GM18951 (cell line): ENCODE data around the gene UROC1.
"Not testable (repeated sequence)": the region's sequence is repeated elsewhere in the genome, so short reads cannot be mapped to it uniquely, and the experiment has no call there.

Experiments
- POLR2A ChIP-seq: IDR thresholded peaks from 4 replicates; pipeline ENCODE4 v1.6.1; 2011; ENCODE audit warnings: mild to moderate bottlenecking; ENCODE audit not compliant: insufficient read length, insufficient read depth; ENCODE audit errors: extremely low read depth
- in situ Hi-C: fragments of 300-500 bp; cut with MboI; formaldehyde crosslinking; loops from one replicate; pipeline ENCODE4 v1.12.0; 2022; ENCODE audit warnings: low sequenced_read_pairs, mixed read lengths, inconsistent platforms; ENCODE audit not compliant: unreplicated experiment

UROC1 gene

DNA sequence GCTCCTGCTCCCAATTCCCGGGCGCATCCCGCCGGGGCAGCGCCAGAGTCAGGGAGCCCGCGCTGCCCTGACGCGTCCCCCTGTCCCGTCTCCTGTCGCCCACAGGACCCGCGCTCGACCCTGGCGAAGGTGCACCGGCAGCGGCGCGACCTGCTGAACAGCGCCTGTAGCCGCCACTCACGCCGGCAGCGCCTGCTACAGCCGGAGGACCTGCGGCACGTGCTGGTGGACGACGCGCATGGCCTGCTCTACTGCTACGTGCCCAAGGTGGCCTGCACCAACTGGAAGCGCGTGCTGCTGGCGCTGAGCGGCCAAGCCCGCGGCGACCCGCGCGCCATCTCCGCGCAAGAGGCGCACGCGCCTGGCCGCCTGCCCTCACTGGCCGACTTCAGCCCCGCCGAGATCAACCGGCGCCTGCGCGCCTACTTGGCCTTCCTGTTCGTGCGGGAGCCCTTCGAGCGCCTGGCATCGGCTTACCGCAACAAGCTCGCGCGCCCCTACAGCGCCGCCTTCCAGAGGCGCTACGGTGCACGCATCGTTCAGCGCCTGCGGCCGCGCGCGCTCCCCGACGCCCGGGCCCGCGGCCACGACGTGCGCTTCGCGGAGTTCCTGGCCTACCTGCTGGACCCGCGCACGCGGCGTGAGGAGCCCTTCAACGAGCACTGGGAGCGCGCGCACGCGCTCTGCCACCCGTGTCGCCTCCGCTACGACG, 24.2 kb upstream of the UROC1 start:
- no peak for TF ChIP-seq POLR2A
- in situ Hi-C loops: no loop called here

DNA sequence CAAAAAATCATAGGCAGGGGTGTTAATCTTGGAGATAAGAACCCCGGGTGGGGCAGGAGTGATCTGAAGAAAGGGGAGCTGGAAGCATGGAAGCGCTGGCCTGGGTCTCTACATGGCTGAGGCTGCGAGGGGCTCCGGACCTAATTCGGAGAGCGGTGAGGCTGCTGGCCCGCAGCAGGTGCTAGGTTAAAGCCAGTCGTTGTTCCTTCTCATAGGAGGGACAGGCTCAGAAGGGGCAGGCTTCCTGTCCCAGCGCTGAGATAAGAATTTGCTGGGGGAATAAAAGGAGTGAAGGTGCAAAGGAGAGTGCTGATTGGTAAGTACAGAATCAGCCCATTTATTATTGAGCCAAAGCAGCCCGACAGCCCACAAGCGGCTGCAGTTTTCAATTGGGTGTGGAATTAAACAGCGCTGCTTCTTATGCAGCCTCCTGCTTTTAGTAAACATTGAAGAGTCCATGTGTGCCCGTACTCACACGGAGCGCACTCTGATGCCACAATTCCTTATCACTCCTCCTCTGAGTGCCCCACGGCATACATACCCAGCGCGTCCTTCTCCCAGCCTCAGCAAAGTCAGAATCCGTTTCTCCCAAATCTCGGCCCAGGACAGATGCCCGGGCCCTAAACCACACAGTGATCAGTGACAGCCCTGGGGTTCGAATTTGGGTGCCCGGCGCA, 23.5 kb upstream of the UROC1 start:
- no peak for TF ChIP-seq POLR2A
- in situ Hi-C loops: no loop called here

DNA sequence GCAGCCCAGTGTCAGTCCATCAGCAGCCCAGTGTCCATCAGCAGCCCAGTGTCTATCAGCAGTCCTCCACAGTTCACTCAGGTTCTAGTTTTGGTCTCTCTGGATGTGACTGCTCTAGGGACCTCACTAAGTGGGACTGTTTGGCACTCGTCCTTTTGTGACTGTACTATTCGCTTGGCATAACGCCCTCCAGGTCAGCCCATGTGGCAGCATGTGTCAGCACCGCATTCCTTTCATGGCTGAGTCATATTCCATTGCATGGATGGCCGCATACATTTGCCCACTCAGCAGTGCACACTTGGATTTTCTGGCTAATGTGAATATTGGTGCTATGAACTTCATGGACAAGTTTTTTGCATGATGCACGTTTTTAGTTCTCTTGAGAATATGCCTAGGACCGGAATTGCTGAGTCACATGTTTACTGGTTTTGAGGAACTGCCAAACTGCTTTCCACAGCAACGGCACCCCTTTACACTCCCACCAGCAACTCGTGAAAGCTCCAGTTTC, 22.8 kb upstream of the UROC1 start:
- in situ Hi-C loops: no loop called here
- no peak for TF ChIP-seq POLR2A

DNA sequence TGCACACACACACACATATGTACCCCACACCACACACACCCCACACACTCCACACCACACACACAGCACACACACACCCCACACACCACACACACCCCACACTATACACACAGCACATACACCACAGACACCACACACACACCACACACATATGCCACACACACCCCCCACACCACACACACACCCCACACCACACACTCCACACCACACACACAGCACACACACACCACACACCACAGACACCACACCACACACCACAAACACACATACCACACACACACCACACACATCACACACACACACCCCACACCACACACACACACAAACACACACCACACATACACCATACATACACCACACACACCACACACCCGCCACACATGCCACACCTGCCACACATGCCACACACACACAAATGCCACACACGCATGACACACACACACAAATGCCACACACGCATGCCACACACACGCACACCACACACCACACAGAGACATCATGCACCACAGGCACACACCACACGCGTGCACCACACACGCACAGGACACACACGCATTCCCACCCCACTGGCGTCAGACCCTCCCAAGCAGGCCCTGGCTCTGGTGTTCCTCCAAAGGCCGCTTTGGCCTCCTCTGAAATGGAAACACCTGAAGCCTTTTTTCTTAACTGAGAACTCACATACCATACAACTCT, 22.1 kb upstream of the UROC1 start:
- no peak for TF ChIP-seq POLR2A
- in situ Hi-C loops: no loop called here

DNA sequence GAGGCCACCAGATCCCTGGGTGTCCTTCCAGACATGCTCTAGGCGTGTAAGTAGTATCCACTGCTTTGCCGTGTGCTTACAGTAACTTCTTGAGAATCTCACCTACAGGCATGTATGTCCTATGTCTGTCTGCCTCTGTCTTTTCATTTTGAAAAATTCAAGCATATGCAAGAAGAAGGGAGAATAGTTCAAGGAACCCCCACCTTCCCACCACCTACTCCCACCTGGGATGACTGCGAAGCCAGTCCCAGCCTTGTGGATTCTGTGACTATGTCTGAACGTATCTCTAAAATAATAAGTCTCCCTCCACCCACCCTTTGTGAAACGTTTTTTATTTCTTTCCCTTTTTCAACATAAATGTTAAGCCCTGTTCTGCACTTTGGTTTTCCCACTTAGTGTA, 21.4 kb upstream of the UROC1 start:
- TF ChIP-seq POLR2A: no peak
- in situ Hi-C loops: no loop called here

DNA sequence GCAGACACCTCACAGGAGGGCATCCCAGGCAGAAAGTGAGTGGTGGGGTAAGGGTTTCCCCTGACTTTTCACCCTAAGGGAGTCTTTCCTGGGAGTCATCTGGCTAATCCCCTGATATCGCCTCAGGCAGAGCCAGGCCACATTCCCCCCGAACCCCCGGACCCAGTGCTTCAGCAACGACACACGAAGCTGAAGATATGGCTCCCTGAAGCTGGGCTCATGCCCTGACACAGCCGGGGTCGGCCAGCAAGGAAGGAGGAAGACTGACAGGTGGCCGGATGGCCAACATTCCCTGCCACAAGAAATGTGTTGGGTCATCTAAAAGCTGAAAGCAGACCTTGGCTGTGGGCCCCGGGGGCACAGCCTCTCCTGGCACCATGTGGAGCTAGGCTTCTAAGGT, 20.7 kb upstream of the UROC1 start:
- in situ Hi-C loops: no loop called here
- TF ChIP-seq POLR2A: no peak

DNA sequence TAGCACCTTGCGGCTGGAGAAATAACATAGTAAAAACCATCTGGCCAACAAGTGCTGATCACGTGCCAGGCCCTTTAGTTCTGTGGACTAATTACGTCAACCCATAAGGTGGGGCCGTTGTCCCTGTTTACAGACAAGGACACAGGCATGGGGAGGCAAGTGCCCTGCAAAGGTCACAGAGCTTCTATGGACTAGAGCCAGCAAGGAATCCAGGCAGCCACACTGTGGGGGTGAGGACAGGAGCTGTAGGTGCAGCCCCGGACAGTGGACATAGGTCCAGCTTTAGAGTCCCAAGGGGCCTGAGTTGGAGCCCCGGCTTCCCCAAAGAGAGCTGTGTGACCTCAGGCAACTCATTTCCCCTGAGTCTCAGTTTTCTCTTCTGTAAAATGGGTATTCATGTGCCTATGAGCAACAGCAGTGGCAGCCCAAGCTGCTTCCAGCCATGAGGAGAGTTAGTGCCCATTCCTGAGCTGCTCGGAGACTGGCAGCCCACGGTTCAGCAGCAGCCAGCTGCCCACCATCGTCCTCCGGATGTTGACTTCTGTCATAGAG, 20.2 kb upstream of the UROC1 start:
- in situ Hi-C loops: no loop called here
- no peak for TF ChIP-seq POLR2A

DNA sequence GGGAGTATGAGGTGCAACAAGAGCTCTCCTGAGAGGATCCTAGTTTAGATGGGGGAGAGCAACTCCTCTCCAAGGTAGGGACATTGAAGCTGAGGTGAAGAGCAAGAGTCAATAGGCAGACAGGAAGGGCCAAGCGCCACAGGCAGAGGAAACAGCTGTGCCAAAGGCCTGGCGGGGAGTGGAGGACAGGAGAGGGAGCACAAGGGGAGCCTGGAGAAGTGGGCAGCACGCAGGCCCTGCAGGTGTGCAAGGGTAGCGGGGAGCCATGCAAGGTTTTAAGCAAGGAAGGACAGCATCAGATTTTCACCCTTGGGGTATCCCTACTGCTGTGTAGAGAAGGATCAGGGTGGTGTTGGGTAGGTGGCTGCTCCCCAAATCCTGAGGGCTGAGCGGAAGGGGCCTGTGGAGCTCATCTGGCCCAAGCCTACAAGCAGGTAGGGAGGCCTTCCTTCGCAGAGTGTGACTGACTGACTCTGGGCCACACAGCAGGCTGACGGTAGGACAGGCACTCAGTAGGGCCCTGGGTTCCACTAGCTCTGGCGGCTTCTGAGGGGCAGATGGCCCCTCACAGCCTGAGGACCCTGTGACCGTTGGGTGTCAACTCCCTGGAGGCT, 19.6 kb upstream of the UROC1 start:
- in situ Hi-C loops: no loop called here

DNA sequence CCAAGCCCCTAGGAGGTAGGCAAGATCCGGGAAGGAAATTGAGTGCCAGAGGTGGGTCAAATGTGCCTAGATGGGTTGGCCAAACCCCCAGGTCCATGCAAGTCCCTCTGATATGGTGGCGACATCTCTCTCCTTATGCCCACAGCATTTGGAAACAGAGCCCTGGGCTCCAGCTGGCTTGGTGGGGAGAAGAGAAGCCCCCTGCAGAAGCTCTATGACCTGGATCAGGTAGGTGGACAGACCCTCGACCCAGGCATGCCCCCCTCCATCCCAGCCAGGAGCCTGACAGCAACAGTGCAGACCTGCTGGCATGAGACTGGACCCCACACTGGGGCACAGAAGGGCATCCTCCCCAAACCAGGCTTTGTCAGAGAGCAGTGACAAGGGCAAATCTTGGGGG, 18.6 kb upstream of the UROC1 start:
- no peak for TF ChIP-seq POLR2A

More for the DNA sequence above, 19.6 kb upstream of the UROC1 start:
- no peak for TF ChIP-seq POLR2A

DNA sequence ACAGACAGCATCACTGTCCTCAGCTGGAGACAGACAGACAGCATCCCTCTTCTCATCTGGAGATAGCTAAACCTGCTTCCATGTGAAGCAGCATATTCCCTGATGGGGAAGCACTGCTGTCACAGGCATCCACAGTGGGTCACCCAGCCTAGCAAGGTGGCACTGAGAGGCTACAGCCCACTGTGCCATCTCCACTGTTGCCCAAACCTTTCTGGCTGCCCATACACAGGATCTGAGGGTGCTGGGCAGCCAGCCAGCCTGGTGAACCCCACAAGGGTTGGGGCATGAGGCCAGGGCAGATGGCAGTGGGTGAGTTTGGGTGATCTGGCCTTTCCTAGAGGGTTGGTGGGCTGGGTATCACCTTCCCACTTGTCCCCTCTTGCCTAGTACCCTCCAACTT, 18.1 kb upstream of the UROC1 start:
- in situ Hi-C loops: no loop called here
- TF ChIP-seq POLR2A: no peak

More for the DNA sequence above, 18.6 kb upstream of the UROC1 start:
- in situ Hi-C loops: no loop called here

DNA sequence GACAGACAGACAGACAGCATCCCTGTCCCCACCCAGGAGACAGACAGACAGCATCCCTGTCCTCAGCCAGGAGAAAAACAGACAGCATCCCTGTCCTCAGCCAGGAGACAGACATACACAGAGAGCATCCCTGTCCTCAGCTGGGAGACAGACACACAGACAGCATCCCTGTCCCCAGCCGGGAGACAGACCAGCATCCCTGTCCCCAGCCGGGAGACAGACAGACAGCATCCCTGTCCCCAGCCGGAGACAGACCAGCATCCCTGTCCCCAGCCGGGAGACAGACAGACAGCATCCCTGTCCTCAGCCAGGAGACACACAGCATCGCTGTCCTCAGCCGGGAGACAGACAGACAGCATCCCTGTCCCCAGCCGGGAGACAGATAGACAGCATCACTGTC, 17.1 kb upstream of the UROC1 start:
- in situ Hi-C loops: not testable (repeated sequence)

DNA sequence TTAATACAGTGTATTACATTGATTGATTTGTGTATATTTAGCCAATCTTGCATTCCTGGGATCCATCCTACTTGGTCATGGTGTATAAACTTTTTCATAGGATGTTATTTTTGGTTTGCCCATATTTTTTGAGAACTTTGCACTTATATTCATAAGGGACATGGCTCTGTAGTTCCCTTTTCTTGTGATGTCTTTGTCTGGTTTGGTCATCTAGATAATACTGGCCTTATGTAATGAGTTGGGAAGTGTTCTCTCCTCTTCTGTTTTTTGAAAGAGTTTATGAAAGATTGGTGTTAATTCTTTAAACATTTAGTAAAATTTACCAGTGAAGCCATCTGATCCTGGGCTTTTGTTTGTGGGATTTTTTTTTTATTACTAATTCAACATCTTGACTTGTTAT, 15.9 kb upstream of the UROC1 start:
- in situ Hi-C loops: no loop called here
- TF ChIP-seq POLR2A: no peak

DNA sequence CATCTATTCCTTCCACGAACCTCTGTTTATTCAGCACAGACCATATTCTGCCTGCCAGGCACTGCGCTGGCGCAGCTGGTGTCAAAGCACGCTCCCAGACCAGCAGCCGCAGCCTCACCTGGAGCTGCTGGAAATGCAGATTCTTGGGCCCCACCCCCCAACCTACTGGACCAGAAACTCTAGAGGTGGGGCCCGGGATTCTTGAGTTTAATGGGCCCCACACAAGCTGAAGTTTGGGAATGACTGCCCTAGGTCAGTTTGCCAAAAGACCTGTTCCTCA, 13.4 kb upstream of the UROC1 start:
- in situ Hi-C loops: no loop called here

More for the DNA sequence above, 13.4 kb upstream of the UROC1 start:
- no peak for TF ChIP-seq POLR2A
